Activated naive CD8-positive, alpha-beta T cell treated with anti-CD3 and anti-CD28 coated beads, Interleukin-2, amount 50 U/mL, for 24 hours (primary cell): ENCODE results near the gene CFAP57.

ENCODE experiments used
- ATAC-seq: fragments of 150-1000 bp; cut with Tn5 transposase; one replicate; pipeline ENCODE4 v1.10.0; 2021
- DNase-seq: peaks from one replicate; pipeline ENCODE4 v3.0.0; 2021
- H3K27ac Mint-ChIP-seq: one replicate; pipeline ENCODE4 v1.8.0; 2021; ENCODE audit warnings: mild to moderate bottlenecking, mixed read lengths
- H3K27me3 Mint-ChIP-seq: one replicate; pipeline ENCODE4 v1.8.0; 2021; ENCODE audit warnings: mixed read lengths
- H3K36me3 Mint-ChIP-seq: one replicate; pipeline ENCODE4 v1.8.0; 2021; ENCODE audit warnings: low read depth, mixed read lengths
- H3K4me1 Mint-ChIP-seq: one replicate; pipeline ENCODE4 v1.8.0; 2021; ENCODE audit warnings: mixed read lengths
- H3K4me3 Mint-ChIP-seq: one replicate; pipeline ENCODE4 v1.8.0; 2021; ENCODE audit warnings: mild to moderate bottlenecking, moderate library complexity, mixed read lengths
- H3K9me3 Mint-ChIP-seq: one replicate; pipeline ENCODE4 v1.8.0; 2021; ENCODE audit warnings: mixed read lengths

CFAP57 gene

DNA sequence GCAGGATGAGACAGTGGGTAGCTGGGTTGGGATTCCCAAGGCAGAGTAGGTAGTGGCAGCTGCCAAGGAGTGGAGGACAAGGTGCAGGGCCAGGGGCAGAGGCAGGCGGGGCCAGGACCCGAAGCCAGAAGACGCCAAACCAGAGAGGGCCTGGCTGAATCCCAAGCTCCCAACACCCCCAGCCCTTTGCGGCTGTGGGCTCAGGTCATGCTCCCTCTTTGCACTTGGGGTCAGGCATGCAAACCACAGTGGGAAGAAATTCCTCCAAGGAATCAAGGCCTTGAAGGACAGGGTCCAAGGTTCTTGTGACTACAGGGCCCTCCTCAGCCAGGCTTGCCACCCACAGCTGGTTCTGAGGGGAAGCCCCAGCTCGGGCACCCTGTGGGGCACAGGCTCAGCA is 107.0 kb downstream of the CFAP57 start:
- Mint-ChIP-seq H3K9me3 (peaks cover 9% of the 10 kb centered on the region), H3K27ac (no peak overlapping the region), H3K27me3 (no peaks in the 10 kb centered on the region), H3K36me3 (peaks cover 6% of the 10 kb centered on the region), H3K4me3 (no peak overlapping the region), H3K4me1 (peaks cover 10% of the 10 kb centered on the region)
- ATAC-seq, result no peak
- DNase-seq, result no peak

DNA sequence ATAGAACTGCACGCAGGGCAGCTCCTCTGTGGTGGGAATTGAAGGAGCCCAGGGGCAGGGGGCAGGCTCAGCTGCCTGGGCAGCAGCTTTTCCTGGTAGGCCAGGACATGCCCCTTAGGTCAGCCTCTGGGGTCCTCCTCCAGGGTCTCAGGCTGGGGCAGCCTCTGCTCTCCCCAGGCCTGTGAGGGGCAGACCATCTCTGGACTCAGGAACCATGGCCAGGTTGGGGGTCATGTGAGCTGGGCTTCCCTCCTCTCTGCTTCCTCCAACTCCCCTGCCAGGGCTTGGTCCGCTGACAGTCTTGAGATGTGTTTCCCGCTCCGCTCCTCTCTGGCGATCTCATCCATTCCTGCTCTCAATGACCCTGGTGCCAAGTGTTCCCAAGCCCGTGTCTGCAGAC is 107.5 kb downstream of the CFAP57 start:
- peaks cover 4% of the 10 kb centered on the region for H3K36me3 Mint-ChIP-seq
- no peaks in the 10 kb centered on the region for H3K27me3 Mint-ChIP-seq
- no peak for ATAC-seq
- no peak overlapping the region for H3K27ac Mint-ChIP-seq
- no peak overlapping the region for H3K4me3 Mint-ChIP-seq
- H3K9me3 Mint-ChIP-seq, result peaks cover 6% of the 10 kb centered on the region
- peaks cover 5% of the 10 kb centered on the region for H3K4me1 Mint-ChIP-seq
- no peak for DNase-seq

DNA sequence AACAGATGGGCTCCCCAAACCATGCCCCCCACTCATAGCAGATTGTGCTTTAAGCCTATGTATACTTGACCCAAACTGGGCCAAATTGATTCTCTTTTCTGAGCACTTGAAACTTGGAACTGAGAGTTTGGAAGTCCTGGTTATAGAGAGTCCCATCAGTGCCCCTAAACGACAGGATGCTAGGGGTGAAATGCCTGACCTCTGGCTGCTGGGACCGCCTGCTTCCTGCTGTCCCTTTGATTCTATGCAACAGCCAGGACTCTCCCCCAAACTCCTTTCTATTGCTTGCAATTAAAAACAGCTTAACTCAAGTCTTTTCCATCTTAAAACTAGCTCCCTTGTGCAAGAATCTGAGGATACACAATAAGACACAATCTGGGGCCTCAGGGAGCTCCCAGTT is 108.6 kb downstream of the CFAP57 start:
- H3K27me3 Mint-ChIP-seq, result no peaks in the 10 kb centered on the region
- H3K9me3 Mint-ChIP-seq, result no peaks in the 10 kb centered on the region
- no peak overlapping the region for H3K27ac Mint-ChIP-seq
- no peaks in the 10 kb centered on the region for H3K36me3 Mint-ChIP-seq
- no peak overlapping the region for H3K4me3 Mint-ChIP-seq
- ATAC-seq, result no peak
- DNase-seq, result no peak
- H3K4me1 Mint-ChIP-seq, result no peaks in the 10 kb centered on the region

DNA sequence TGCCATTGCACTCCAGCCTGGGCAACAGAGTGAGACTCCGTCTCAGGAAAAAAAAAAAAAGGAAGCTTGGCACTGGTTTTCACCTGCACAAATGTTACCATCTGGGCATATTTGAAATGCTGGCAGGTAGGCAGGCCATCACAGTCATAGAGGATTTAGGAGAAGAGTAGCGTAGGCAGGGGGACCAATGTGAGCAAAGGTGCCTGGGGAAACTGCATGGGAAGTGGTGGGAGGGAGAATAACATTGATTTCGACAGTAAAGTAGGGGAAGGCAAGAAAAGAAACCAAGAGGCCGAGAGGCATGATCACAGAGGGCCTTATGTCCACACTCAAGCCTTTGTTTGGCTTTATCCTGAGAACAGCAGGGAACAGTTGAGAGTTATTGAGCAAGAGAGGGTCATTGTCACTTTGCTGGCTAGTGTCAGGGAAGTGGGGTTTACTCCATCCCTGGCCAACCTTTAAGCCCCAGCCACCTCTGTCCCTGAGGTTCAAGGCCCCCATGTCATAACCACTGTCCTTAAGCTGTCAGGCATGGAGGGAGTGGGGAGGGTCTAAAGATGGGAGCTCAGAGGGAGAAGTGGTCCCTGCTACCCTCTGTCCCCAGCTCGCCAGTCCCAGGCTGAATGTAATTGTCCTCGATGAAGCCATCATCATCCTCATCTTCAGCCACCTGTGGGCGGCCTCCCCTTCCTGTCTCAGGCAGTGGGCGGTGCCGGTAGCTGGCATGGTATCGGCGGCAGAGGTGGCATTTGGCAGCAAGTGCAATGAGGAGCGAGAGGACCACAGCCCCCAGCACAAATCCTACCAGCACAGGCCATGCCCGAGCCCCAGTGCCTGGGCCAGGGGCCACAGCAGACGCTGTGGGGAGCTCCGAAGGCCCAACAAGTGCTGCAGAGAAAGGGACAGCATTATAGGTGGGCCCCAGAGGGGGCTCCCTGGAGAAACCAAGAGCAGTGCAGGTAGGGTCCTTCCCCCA is 110.4 kb downstream of the CFAP57 start:
- no peak for DNase-seq
- no peaks in the 10 kb centered on the region for H3K4me1 Mint-ChIP-seq
- no peaks in the 10 kb centered on the region for H3K36me3 Mint-ChIP-seq
- H3K27ac Mint-ChIP-seq, result no peak overlapping the region
- H3K9me3 Mint-ChIP-seq, result no peaks in the 10 kb centered on the region
- ATAC-seq, result no peak
- H3K27me3 Mint-ChIP-seq, result peaks cover 6% of the 10 kb centered on the region
- no peak overlapping the region for H3K4me3 Mint-ChIP-seq

DNA sequence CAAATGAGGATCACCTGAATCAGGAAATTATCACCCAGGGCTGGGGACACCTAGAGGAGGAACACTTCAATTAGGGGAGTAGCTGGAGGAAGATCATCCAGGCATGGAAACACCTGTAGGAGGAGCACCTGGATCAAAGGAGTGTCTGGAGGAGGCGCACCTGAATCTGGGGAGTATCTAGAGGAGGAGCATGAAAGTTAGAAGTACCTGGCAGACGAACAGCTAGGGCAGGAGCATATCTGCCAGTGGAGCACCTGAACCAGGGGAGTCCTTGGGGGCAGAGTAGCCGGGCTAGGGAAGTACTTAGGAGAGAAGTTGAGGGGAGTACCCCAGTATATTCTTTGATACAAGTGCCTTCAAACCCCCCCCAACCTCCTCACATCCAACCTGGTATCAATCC is 111.9 kb downstream of the CFAP57 start:
- Mint-ChIP-seq H3K36me3 (no peaks in the 10 kb centered on the region), H3K9me3 (no peaks in the 10 kb centered on the region), H3K27ac (no peak overlapping the region)

DNA sequence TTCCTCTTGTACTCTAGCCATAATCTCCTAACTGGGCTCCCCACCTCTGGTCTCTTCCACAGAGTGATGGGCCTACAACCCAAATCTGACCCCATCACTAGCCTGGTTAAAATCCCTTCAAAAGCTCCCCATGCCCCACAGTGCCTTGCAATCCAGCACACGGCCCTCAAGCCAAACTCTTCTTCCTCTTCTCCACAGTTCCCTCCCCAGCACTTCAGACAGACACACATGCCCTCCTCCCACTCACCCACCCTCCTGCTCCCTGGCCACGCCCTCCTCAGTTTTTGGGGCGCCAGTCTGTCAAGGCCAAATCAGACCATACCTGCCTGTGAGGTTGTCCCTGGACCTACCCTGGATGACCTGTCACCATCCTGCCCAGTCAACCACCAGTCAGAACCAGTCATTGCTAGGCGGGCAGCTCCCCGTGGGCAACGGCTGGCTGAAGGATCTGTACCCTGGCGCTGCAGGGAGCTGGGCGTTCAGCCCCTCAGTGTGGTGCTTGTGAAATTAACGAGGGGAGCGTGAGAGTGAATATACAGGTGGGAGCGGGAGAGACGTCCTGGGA is 112.5 kb downstream of the CFAP57 start:
- Mint-ChIP-seq H3K27me3 (peaks cover 6% of the 10 kb centered on the region), H3K9me3 (no peaks in the 10 kb centered on the region), H3K4me3 (no peak overlapping the region), H3K27ac (no peak overlapping the region), H3K36me3 (no peaks in the 10 kb centered on the region), H3K4me1 (no peaks in the 10 kb centered on the region)
- ATAC-seq (no peak), DNase-seq (no peak)

More for the DNA sequence above, 111.9 kb downstream of the CFAP57 start:
- ATAC-seq, result no peak
- Mint-ChIP-seq H3K4me3 (no peak overlapping the region), H3K4me1 (no peaks in the 10 kb centered on the region), H3K27me3 (peaks cover 6% of the 10 kb centered on the region)
- no peak for DNase-seq

DNA sequence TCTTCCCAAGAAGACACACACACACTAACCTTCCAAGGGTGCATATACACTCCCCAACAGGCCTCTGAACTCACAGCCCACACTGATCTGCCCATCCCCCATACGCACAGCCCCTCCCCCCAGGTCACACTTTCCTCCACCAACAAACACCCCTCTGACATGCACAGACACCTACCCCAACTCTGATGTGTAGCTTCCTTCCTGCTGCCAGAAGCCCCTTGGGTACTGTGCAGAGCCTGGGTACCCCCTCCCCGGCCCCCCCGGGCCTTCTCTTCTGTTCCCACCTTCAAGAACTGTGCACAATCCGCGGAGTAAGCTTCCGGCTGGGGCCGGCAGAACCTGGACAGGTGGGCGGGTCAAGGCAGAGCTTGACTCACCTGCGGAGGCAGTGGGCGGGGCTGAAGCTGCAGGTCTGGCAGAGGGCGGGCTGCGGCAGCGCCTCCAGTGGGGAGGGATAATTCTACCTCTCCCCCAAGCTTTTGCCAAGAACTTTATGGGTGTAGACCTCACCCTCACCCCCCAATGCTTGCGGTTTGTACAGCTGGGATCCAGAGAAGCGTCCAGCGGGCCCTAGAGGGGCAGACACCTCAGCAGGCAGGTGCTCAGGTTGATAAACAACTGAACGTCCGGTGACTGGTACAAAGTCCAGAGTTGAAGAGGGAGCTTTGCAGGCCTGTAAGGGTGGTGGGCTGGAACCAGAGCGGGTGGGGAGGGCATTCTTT is 113.3 kb downstream of the CFAP57 start, which contains the start of gene C1orf210:
TSS of gene C1orf210 (minus strand) at position 313 of the 722 bp plus-strand sequence. CDS start 2,311 bp downstream, outside the sequence.
- Mint-ChIP-seq H3K4me1 (no peaks in the 10 kb centered on the region), H3K9me3 (no peaks in the 10 kb centered on the region), H3K36me3 (no peaks in the 10 kb centered on the region), H3K27me3 (peaks cover 6% of the 10 kb centered on the region), H3K27ac (no peak within 1 kb of the TSS), H3K4me3 (no peak within 1 kb of the TSS)
- no peak for ATAC-seq
- no peak for DNase-seq

DNA sequence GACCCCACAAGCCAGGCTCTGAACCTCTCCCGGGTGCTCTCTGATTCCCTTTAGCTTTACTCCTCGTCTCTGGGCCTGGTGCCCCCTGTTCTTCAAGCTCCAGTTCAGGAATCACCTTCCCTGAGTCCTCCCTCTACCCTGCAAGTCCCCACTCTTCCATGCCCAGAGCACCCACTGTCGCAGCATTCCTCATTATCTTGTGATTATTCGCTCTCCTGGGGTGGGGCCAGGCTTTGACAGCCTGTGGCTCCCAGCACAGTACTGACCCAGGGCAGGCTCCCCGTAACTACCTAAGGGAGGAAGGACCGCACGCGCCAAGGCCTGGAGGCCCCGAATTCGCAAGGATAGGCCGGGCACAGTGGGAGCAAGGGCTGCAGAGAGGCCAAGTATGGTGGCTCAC is 114.0 kb downstream of the CFAP57 start:
- Mint-ChIP-seq H3K36me3 (no peaks in the 10 kb centered on the region), H3K9me3 (no peaks in the 10 kb centered on the region), H3K27me3 (peaks cover 6% of the 10 kb centered on the region), H3K4me1 (no peaks in the 10 kb centered on the region), H3K4me3 (no peak overlapping the region), H3K27ac (no peak overlapping the region)
- no peak for ATAC-seq
- no peak for DNase-seq

DNA sequence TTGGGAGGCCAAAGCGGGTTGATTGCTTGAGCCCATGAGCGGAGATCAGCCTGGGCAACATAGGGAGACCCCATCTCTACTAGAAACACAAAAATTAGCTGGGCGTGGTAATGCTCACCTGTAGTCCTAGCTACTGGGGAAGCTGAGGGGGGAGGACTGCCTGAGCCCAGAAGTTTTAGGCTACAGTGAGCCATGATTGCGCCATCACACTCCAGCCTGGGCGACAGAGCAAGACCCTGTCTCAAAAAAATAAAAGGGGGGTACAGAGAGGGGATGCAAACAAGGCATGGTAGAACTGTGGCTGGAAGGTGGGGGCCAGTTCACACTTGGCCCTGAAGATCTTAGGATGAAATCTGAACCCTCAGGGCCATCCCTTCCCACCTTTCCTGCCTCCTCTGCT is 114.4 kb downstream of the CFAP57 start:
- DNase-seq (no peak), ATAC-seq (no peak)
- H3K9me3 Mint-ChIP-seq, result no peaks in the 10 kb centered on the region

DNA sequence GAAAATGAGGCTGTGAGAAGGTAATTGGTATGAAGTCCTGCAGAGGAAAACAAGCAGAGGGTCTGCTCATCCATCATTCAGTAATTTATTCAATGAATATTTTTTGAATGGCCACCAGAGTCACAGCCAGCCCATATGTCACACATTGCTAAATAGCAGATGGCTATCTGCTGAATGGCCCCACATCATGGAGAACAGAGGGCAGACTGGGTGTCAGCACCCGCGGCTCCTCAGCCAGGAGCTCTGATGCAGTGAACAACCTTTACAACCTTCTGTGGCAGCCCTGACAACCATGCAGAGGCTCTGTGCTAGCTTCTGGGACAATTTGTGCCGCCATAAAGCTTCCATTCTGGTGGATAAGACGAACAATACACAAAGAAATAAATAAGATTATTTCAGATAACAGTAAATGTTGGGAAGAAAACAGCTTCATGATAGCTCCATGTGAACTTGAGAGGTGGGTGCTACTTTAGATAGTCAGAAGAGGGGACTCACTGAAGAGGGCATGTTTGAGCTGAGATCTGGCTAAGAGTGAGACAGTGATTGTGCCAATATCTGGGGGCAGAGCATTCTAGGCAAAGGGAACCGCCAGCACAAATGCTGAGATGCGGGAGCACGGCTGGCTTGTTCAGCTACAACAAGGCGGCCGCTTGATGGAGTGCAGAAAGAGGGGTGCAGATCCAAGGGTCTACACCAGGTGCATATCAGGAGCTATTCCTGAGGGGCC is 116.1 kb downstream of the CFAP57 start:
- DNase-seq (no peak), ATAC-seq (no peak)
- no peak overlapping the region for H3K4me3 Mint-ChIP-seq
- H3K4me1 Mint-ChIP-seq, result no peaks in the 10 kb centered on the region
- peaks cover 6% of the 10 kb centered on the region for H3K27me3 Mint-ChIP-seq
- no peaks in the 10 kb centered on the region for H3K9me3 Mint-ChIP-seq
- no peaks in the 10 kb centered on the region for H3K36me3 Mint-ChIP-seq
- H3K27ac Mint-ChIP-seq, result no peak overlapping the region

More for the DNA sequence above, 114.4 kb downstream of the CFAP57 start:
- no peaks in the 10 kb centered on the region for H3K36me3 Mint-ChIP-seq
- H3K4me1 Mint-ChIP-seq, result no peaks in the 10 kb centered on the region
- no peak overlapping the region for H3K4me3 Mint-ChIP-seq
- H3K27ac Mint-ChIP-seq, result no peak overlapping the region
- peaks cover 6% of the 10 kb centered on the region for H3K27me3 Mint-ChIP-seq

DNA sequence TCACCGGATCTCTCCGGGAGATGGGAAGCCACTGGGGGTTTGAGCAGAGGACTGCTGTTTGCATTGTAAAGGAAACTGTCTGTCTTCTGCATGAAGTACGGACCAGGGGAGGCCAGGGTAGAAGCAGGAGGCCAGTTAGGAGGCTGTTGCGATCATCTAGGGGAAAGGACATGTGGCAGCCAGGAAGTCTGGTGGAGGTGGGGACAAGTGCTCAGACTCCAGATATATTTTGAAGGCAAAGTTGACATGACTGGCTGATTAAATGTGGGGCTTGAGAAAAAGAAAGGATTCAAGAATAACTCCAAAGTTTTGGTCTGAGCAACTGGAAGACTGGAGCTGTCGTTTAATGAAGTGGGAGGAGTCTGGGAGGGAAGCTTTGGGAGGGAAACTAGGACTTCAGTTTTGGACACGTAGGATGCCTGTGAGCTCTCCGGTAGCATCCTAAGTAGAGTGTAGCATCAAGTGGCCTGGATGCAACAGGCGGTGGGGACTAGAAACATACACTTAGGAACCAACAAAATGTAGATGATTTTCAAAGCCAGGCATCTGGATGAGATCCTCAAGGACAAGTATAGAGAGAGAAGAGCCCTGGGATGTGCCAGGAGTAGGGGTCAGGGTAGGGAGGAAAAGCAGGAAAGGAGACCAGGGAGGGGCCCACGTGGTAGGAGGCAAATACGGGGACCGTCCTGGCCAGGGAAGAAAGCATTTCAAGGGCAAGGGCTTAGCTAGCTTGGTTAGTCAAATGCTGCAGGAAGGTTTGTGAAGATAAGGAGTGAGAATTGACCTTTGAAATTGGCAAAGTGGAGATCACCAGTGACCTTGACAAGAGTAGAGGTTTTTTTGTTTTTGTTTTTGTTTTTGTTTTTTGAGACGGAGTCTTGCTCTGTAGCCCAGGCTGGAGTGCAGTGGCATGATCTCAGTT is 116.9 kb downstream of the CFAP57 start:
- H3K36me3 Mint-ChIP-seq, result no peaks in the 10 kb centered on the region
- no peak overlapping the region for H3K27ac Mint-ChIP-seq
- H3K9me3 Mint-ChIP-seq, result no peaks in the 10 kb centered on the region
- peaks cover 6% of the 10 kb centered on the region for H3K27me3 Mint-ChIP-seq
- no peak for DNase-seq
- no peak overlapping the region for H3K4me3 Mint-ChIP-seq
- H3K4me1 Mint-ChIP-seq, result no peaks in the 10 kb centered on the region
- no peak for ATAC-seq

DNA sequence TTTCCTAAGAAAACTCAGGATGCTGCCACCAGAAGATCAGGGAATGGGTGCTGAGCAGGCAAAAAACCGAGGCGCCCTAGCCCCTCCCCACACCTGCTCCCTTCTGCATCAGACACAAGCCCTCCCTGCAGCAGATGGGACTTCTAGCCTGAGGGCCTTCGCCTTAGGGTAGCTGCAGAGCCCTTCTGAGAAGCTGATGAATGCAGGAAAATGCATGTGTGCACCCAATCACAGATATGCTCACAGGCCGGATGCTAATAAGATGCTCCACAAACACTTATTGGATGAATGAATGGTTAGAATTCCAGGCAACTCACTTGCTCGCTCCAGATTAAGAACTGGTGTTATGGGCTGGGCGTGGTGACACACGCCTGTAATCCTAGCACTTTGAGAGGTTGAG is 120.1 kb downstream of the CFAP57 start:
- no peak overlapping the region for H3K4me3 Mint-ChIP-seq
- H3K36me3 Mint-ChIP-seq, result no peaks in the 10 kb centered on the region
- no peak overlapping the region for H3K27ac Mint-ChIP-seq
- peaks cover 12% of the 10 kb centered on the region for H3K4me1 Mint-ChIP-seq
- peaks cover 2% of the 10 kb centered on the region for H3K27me3 Mint-ChIP-seq
- no peak for DNase-seq
- no peak for ATAC-seq
- H3K9me3 Mint-ChIP-seq, result no peaks in the 10 kb centered on the region

DNA sequence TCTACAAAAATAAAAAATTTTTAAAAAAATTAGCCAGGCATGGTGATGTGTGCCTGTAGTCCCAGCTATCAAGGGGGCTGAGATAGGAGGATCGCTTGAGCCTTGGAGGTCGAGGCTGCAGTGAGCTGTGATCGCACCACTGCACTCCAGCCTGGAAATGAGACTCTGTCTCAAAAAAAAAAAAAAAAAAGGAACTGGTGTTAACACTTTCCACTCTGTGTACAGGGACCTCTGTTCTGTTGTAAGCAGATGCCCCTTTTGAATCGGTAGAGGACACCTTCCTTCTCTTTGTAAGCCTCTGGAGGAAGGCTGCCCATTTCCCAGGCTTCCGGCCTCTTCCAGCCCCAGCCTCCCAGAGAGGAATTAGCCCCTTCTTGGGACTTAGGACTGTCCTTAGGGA is 120.5 kb downstream of the CFAP57 start:
- DNase-seq, result no peak
- no peak for ATAC-seq
- Mint-ChIP-seq H3K4me1 (peaks cover 12% of the 10 kb centered on the region), H3K9me3 (no peaks in the 10 kb centered on the region), H3K27ac (no peak overlapping the region), H3K27me3 (no peaks in the 10 kb centered on the region), H3K4me3 (no peak overlapping the region), H3K36me3 (no peaks in the 10 kb centered on the region)
